Smooth muscle cell (in vitro differentiated cells): ENCODE data around the gene FANCC. TPM values are rescaled to one million over a fixed set of nuclear protein-coding genes. Genes with fewer than 3 reads are reported as not detected.
"Not testable (repeated sequence)": the region's sequence is repeated elsewhere in the genome, so short reads cannot be mapped to it uniquely, and the experiment has no call there.

Experiments
- DNase-seq: peaks from one replicate; lab custom pipeline; 2025; ENCODE audit not compliant: unreplicated experiment; lab: John Stamatoyannopoulos, UW
- H2AFZ ChIP-seq: fragments of 200-600 bp; sonication (generic); 2 replicates; pipeline ENCODE4 v1.6.0; 2016; ENCODE audit warnings: antibody characterized with exemption, low read depth, mild to moderate bottlenecking
- H3F3A ChIP-seq: fragments of 200-600 bp; sonication (generic); 2 replicates; pipeline ENCODE4 v1.6.0; 2017; ENCODE audit warnings: antibody characterized with exemption, low read depth
- H3K27ac ChIP-seq: fragments of 200-600 bp; sonication (generic); 2 replicates; pipeline ENCODE4 v1.5.1; 2016; ENCODE audit warnings: low read depth, mild to moderate bottlenecking
- H3K27me3 ChIP-seq: fragments of 200-600 bp; sonication (generic); 2 replicates; pipeline ENCODE4 v1.6.1; 2016; ENCODE audit warnings: low read depth, mild to moderate bottlenecking
- H3K36me3 ChIP-seq: fragments of 200-600 bp; sonication (generic); 2 replicates; pipeline ENCODE4 v1.5.1; 2016; ENCODE audit warnings: low read depth
- H3K4me1 ChIP-seq: fragments of 200-600 bp; sonication (generic); 2 replicates; pipeline ENCODE4 v1.5.1; 2016; ENCODE audit warnings: low read depth
- H3K4me2 ChIP-seq: fragments of 200-600 bp; sonication (generic); 2 replicates; pipeline ENCODE4 v1.6.0; 2016; ENCODE audit warnings: mild to moderate bottlenecking
- H3K4me3 ChIP-seq: fragments of 200-600 bp; sonication (generic); 2 replicates; pipeline ENCODE4 v1.5.1; 2016; ENCODE audit warnings: mild to moderate bottlenecking
- H3K79me2 ChIP-seq: fragments of 200-600 bp; sonication (generic); 2 replicates; pipeline ENCODE4 v1.6.0; 2016; ENCODE audit warnings: low read depth, mild to moderate bottlenecking
- H3K9ac ChIP-seq: fragments of 200-600 bp; sonication (generic); 2 replicates; pipeline ENCODE4 v1.6.0; 2016; ENCODE audit warnings: low read depth
- H3K9me3 ChIP-seq: fragments of 200-600 bp; sonication (generic); replicated peaks from 2 replicates; pipeline ENCODE4 v1.5.1; 2016; ENCODE audit warnings: low read depth
- H4K20me1 ChIP-seq: fragments of 200-600 bp; sonication (generic); 2 replicates; pipeline ENCODE4 v1.6.0; 2016; ENCODE audit warnings: low read depth
- CTCF ChIP-seq: fragments of 200-600 bp; sonication (generic); IDR thresholded peaks from 2 replicates; pipeline ENCODE4 v1.5.1; 2017; ENCODE audit warnings: borderline replicate concordance, mild to moderate bottlenecking, antibody characterized with exemption; ENCODE audit not compliant: insufficient read depth, poor library complexity, severe bottlenecking
- WGBS: methylation state at CpG from one replicate; pipeline ENCODE4 v1.1.7; 2016; ENCODE audit warnings: low lambda C conversion rate; 5-methylcytosine and 5-hydroxymethylcytosine counted together
- polyA plus RNA-seq: library from polyadenylated mRNA; unstranded; fragments of >200 nt; fragmentation: Nextera tagmentation; extraction: Ambion mirVana; gene quantifications from 2 replicates; pipeline ENCODE4 v1.2.1, GENCODE V29; 2016
- total RNA-seq: library from RNA; depleted of rRNA; stranded (reverse); fragments of >200 nt; gene quantifications from 2 replicates; pipeline ENCODE4 v1.2.3, GENCODE V29; 2014

FANCC gene
- total and polyA plus RNA-seq, 2 experiments from 2014 or later, result 11.0 to 11.2 TPM

GRCh38 chr9:95280745-95281144 is 36.8 kb downstream of the FANCC start:
- Histone ChIP-seq H3K9ac (no peak overlapping the region), H3K4me1 (no peaks in the 10 kb centered on the region), H3F3A (no peaks in the 10 kb centered on the region), H2AFZ (no peak overlapping the region), H3K36me3 (no peaks in the 10 kb centered on the region), H3K4me2 (no peak overlapping the region), H3K9me3 (peaks cover 3% of the 10 kb centered on the region), H3K27ac (no peak overlapping the region), H3K4me3 (no peak overlapping the region), H4K20me1 (no peaks in the 10 kb centered on the region), H3K27me3 (no peaks in the 10 kb centered on the region), H3K79me2 (no peaks in the 10 kb centered on the region)
- DNase-seq, result no peak
- no peak for TF ChIP-seq CTCF
- 100% methylated on average over 1 of the region's 1 CpG for WGBS

GRCh38 chr9:95277509-95277908 is 40.0 kb downstream of the FANCC start:
- H3K27me3 ChIP-seq, result no peaks in the 10 kb centered on the region
- peaks cover 3% of the 10 kb centered on the region for H3K9me3 ChIP-seq
- no peak overlapping the region for H2AFZ ChIP-seq
- no peaks in the 10 kb centered on the region for H3K36me3 ChIP-seq
- no peaks in the 10 kb centered on the region for H4K20me1 ChIP-seq
- DNase-seq, result no peak
- no peak for TF ChIP-seq CTCF
- H3K4me1 ChIP-seq, result no peaks in the 10 kb centered on the region
- H3K4me3 ChIP-seq, result no peak overlapping the region
- no peaks in the 10 kb centered on the region for H3F3A ChIP-seq
- no peak overlapping the region for H3K4me2 ChIP-seq
- H3K79me2 ChIP-seq, result no peaks in the 10 kb centered on the region
- H3K9ac ChIP-seq, result no peak overlapping the region
- no peak overlapping the region for H3K27ac ChIP-seq

- Histone ChIP-seq H3K4me3 (no peak overlapping the region), H3K9me3 (peaks cover 3% of the 10 kb centered on the region), H3K36me3 (no peaks in the 10 kb centered on the region), H3K9ac (no peak overlapping the region), H4K20me1 (no peaks in the 10 kb centered on the region), H3K27ac (no peak overlapping the region), H3K79me2 (no peaks in the 10 kb centered on the region), H3K4me2 (no peak overlapping the region), H3F3A (no peaks in the 10 kb centered on the region), H3K4me1 (no peaks in the 10 kb centered on the region), H3K27me3 (no peaks in the 10 kb centered on the region), H2AFZ (no peak overlapping the region)
- no peak for DNase-seq
- TF ChIP-seq CTCF, result no peak
- WGBS, result 94% methylated on average over 8 of the region's 8 CpGs
Observed at GRCh38 chr9:95276395-95276954, 41.0 kb downstream of the FANCC start.

GRCh38 chr9:95274160-95274559 is 43.3 kb downstream of the FANCC start:
- 94% methylated on average over 2 of the region's 2 CpGs for whole genome bisulfite sequencing
- not testable (repeated sequence) for H3K9me3 ChIP-seq, H3K4me2 ChIP-seq, H3K27ac ChIP-seq, H3K4me1 ChIP-seq, H3K36me3 ChIP-seq, H3K79me2 ChIP-seq, H3F3A ChIP-seq, H3K27me3 ChIP-seq, H2AFZ ChIP-seq, H3K4me3 ChIP-seq, H3K9ac ChIP-seq, DNase-seq, H4K20me1 ChIP-seq
